IPS-20b (cell line): ENCODE results near the gene ADCY3.

Source experiments
- H3K27ac ChIP-seq: one replicate; pipeline ENCODE4 v1.5.1; 2013; ENCODE audit warnings: low read length
- H3K27me3 ChIP-seq: 2 replicates; pipeline ENCODE4 v1.6.1; 2013; ENCODE audit warnings: mild to moderate bottlenecking, low read length, inconsistent platforms; ENCODE audit not compliant: insufficient read depth
- H3K36me3 ChIP-seq: 2 replicates; pipeline ENCODE4 v1.6.1; 2013; ENCODE audit warnings: low read depth, mild to moderate bottlenecking, inconsistent platforms, low read length, moderate library complexity; ENCODE audit not compliant: insufficient read depth
- H3K4me1 ChIP-seq: 2 replicates; pipeline ENCODE4 v1.6.1; 2013; ENCODE audit warnings: mild to moderate bottlenecking, control low read depth, inconsistent platforms, low read length, moderate library complexity; ENCODE audit not compliant: insufficient read depth
- H3K4me3 ChIP-seq: 2 replicates; pipeline ENCODE4 v1.5.1; 2013; ENCODE audit warnings: mild to moderate bottlenecking, low read length, inconsistent platforms
- H3K9ac ChIP-seq: 2 replicates; pipeline ENCODE4 v1.6.1; 2013; ENCODE audit warnings: low read depth, mild to moderate bottlenecking, inconsistent platforms, low read length, moderate library complexity
- H3K9me3 ChIP-seq: 2 replicates; pipeline ENCODE4 v1.6.1; 2013; ENCODE audit warnings: mild to moderate bottlenecking, low read depth, low read length, inconsistent platforms; ENCODE audit not compliant: insufficient read depth

The ADCY3 gene

DNA sequence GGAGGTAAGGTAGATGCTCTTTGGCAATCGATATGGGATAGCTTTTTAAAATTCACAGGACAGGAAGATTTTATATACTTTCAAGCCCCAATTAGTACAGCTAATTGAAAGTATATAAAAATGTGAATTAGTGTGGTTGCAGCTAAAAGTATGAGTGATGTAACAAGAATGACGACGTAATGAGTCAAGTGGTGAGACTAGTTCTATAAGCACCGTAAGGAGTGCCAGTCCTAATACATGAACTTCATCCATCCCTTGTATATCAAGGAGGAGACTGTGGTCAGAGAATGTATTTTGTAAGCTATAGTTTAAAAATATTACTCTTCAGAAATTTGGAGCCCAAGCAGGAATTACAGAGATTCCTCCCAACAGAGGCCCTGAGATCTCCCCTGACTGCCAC lies 25.9 kb upstream of the ADCY3 start:
- H3K27ac ChIP-seq = no peak overlapping the region
- no peaks in the 10 kb centered on the region for H3K4me1 ChIP-seq
- no peaks in the 10 kb centered on the region for H3K27me3 ChIP-seq
- H3K9me3 ChIP-seq = no peaks in the 10 kb centered on the region
- no peak overlapping the region for H3K4me3 ChIP-seq
- H3K36me3 ChIP-seq = peaks cover 30% of the 10 kb centered on the region
- H3K9ac ChIP-seq = no peak overlapping the region

DNA sequence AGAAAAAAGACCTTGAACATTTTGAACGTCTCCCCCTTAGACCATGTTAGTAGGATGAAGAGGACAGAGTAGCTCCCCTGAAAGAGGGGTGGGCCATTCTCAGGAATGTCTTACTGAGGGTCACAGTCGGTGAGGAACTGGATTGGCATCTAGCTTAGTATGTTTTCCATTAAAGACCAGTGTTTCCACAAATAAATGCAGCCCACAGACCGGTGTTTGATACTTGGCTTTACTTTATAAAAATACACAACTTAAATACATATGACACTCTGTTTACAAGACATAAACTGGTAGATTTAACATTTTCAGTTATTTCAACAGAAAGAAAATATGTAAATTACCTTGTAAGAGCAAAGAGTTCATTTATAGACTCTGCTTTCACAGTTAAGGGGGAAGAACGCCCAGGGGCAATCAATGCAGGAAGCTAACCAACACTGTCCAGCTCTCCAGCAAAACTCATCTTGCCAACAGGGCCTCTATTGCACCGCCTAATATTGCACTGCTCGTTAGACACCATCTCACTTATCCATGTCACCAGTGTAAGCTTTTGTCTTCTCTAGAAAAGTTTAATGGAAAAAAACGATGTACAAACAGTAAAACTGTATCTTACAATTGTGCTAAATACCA lies 23.5 kb upstream of the ADCY3 start:
- Histone ChIP-seq H3K27me3 (no peaks in the 10 kb centered on the region), H3K4me1 (no peaks in the 10 kb centered on the region), H3K9ac (no peak overlapping the region), H3K4me3 (no peak overlapping the region), H3K9me3 (no peaks in the 10 kb centered on the region), H3K36me3 (peaks cover 29% of the 10 kb centered on the region), H3K27ac (no peak overlapping the region)

DNA sequence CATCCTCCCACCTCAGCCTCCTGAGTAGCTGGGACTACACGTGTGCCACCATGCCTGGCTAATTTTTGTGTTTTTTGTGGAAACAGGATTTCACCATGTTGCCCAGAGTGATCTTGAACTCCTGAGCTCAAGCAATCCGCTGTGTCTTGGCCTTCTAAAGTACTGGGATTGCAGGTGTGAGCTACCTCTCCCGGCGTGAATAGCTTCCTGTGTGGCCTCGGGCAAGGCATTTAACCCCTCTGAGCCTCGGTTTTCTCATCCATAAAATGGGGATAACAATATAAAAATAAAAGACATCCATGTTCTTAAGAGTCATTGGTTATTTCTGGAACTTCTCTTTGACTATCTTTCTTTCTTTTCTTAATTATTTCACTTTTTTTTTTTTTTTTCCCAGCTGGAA lies 19.3 kb upstream of the ADCY3 start:
- Histone ChIP-seq H3K36me3 (no peaks in the 10 kb centered on the region), H3K4me3 (no peak overlapping the region), H3K9me3 (no peaks in the 10 kb centered on the region), H3K4me1 (no peaks in the 10 kb centered on the region), H3K27me3 (no peaks in the 10 kb centered on the region), H3K9ac (no peak overlapping the region), H3K27ac (no peak overlapping the region)

DNA sequence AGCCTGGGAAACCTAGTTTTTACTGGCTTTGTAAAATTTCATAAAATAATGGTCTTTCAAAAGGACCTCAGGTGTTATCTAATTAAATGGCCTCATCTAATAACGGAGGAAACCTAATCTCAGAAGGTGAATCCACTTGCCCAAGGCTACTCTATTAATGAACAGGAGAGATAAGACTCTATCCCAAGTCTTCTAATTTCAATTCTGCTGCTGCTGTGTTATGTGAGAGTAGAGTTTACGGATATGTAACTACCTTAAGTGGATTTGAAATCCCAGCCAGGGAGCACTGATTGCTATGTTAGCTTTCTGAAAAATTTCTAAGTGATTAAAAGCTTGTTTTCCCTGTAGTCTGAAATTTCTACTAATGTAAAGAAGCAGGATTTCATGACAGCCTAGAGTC lies 17.2 kb upstream of the ADCY3 start:
- H3K4me3 ChIP-seq = no peak overlapping the region
- H3K27ac ChIP-seq = no peak overlapping the region
- H3K36me3 ChIP-seq = no peaks in the 10 kb centered on the region
- H3K4me1 ChIP-seq = no peaks in the 10 kb centered on the region
- no peaks in the 10 kb centered on the region for H3K9me3 ChIP-seq
- no peak overlapping the region for H3K9ac ChIP-seq
- no peaks in the 10 kb centered on the region for H3K27me3 ChIP-seq

GRCh38 chr2:24935145-24935544 lies 15.1 kb upstream of the ADCY3 start:
- Histone ChIP-seq H3K36me3 (no peaks in the 10 kb centered on the region), H3K4me3 (no peak overlapping the region), H3K27ac (no peak overlapping the region), H3K4me1 (peaks cover 3% of the 10 kb centered on the region; the same call in 1 of the 2 replicates), H3K9ac (no peak overlapping the region), H3K9me3 (no peaks in the 10 kb centered on the region), H3K27me3 (no peaks in the 10 kb centered on the region)

DNA sequence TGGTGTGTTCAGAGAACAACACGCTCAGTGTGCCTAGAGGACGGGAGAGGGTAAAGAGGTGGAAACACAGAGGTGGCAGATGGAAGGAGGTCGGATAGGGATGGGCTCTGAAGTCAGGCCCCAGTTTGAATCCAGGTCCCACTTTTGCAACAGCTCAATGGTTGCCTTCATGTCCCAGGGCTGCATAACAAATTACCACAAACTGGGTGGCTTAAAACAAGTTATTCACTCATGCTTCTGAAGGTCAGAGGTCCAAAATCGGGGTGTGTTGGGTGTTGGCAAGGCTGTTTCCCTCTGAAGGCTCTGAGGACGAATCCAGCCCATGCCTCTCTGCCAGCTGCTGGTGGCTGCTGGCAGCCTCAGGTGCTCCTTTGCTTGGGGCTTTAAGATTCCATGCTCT lies 12.7 kb upstream of the ADCY3 start:
- Histone ChIP-seq H3K4me1 (peaks cover 3% of the 10 kb centered on the region; the same call in 1 of the 2 replicates), H3K9ac (no peak overlapping the region), H3K9me3 (no peaks in the 10 kb centered on the region), H3K4me3 (no peak overlapping the region), H3K27ac (no peak overlapping the region), H3K27me3 (no peaks in the 10 kb centered on the region), H3K36me3 (no peaks in the 10 kb centered on the region)

DNA sequence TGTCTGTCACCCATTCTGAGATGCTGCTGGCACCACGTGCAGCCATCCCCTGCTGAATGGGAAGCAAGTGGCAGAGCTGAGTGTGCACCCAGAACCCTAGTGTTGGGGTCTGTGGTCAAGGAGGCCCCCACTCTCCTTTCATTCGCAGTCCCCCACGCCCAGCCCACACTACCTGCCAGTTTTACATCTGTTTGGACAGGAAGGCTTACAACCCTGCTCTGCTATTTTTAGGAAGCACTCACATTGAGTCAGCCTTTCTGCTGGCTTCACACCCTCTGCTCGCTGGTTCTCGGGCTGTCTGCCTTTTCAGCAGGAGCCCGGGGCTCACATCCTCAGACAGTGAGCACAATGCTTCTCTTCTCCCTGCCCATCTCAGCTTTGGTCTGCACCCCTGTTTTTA lies 10.7 kb upstream of the ADCY3 start:
- Histone ChIP-seq H3K9ac (no peak overlapping the region), H3K4me1 (peaks cover 3% of the 10 kb centered on the region; the same call in 1 of the 2 replicates), H3K9me3 (no peaks in the 10 kb centered on the region), H3K27me3 (no peaks in the 10 kb centered on the region), H3K36me3 (no peaks in the 10 kb centered on the region), H3K27ac (no peak overlapping the region), H3K4me3 (no peak overlapping the region)

DNA sequence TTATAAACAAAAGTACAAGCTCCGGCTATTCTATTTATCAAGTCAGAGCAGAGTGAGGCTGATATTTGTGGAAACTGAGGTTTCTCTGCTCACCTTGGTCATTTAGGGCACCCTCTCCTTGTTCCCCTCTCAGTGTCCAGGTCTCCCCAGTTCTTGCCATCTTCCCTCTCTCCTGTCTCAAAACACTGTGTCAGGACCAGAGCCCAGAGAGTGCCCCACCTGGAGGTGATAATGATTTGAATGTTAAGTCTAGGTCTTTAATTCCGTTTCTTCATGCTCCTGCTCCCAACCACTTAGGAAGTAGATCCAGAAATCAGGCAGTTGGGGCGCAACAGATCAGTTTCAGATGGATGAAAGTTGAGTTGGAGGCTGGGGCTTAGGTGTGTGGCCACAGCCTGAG lies 9.2 kb upstream of the ADCY3 start:
- Histone ChIP-seq H3K36me3 (no peaks in the 10 kb centered on the region), H3K4me1 (peaks cover 3% of the 10 kb centered on the region; the same call in 1 of the 2 replicates), H3K27ac (no peak overlapping the region), H3K27me3 (no peaks in the 10 kb centered on the region), H3K9me3 (no peaks in the 10 kb centered on the region), H3K9ac (no peak overlapping the region), H3K4me3 (no peak overlapping the region)

DNA sequence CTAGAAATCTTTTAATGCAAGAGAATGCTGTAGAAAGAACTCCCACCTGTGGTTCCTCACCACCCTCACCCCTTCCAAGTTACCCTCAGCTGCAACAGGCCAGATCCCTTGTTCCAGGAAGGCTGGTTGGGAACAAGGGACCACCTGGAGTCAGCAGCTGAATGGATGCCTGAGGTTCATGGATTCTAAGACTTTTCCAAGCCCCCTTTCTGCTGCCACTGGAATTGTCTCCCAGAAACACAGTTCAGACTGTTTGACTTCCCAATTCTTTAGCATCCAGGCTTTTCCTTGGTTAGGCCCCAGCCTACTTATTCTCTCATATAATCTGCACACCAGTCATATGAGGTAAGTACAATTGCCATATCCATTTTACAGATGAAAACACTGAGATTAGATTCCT lies 8.0 kb upstream of the ADCY3 start:
- no peak overlapping the region for H3K9ac ChIP-seq
- no peak overlapping the region for H3K4me3 ChIP-seq
- H3K9me3 ChIP-seq = no peaks in the 10 kb centered on the region
- no peaks in the 10 kb centered on the region for H3K27me3 ChIP-seq
- H3K27ac ChIP-seq = no peak overlapping the region
- peaks cover 3% of the 10 kb centered on the region; the same call in 1 of the 2 replicates for H3K4me1 ChIP-seq
- H3K36me3 ChIP-seq = no peaks in the 10 kb centered on the region

GRCh38 chr2:24926602-24927252 lies 6.7 kb upstream of the ADCY3 start:
- H3K27me3 ChIP-seq = no peaks in the 10 kb centered on the region
- H3K36me3 ChIP-seq = no peaks in the 10 kb centered on the region
- H3K4me3 ChIP-seq = no peak overlapping the region
- H3K4me1 ChIP-seq = peaks cover 3% of the 10 kb centered on the region; the same call in 1 of the 2 replicates
- H3K9ac ChIP-seq = peak overlapping the region; percentile 7; the same call in 1 of the 2 replicates
- H3K9me3 ChIP-seq = no peaks in the 10 kb centered on the region
- H3K27ac ChIP-seq = no peak overlapping the region

- H3K4me1 ChIP-seq = peaks cover 2% of the 10 kb centered on the region; the same call in 1 of the 2 replicates
- H3K9me3 ChIP-seq = no peaks in the 10 kb centered on the region
- H3K27me3 ChIP-seq = no peaks in the 10 kb centered on the region; the same call in 1 of the 2 replicates
- no peak overlapping the region for H3K27ac ChIP-seq
- no peaks in the 10 kb centered on the region for H3K36me3 ChIP-seq
- no peak overlapping the region for H3K9ac ChIP-seq
- H3K4me3 ChIP-seq = no peak overlapping the region
These were observed 6.2 kb upstream of the ADCY3 start for GRCh38 chr2:24926220-24926601.

GRCh38 chr2:24925815-24926214 lies 5.8 kb upstream of the ADCY3 start:
- Histone ChIP-seq H3K27me3 (peaks cover 3% of the 10 kb centered on the region), H3K27ac (no peak overlapping the region), H3K9me3 (no peaks in the 10 kb centered on the region), H3K9ac (no peak overlapping the region), H3K4me3 (no peak overlapping the region), H3K4me1 (no peaks in the 10 kb centered on the region), H3K36me3 (no peaks in the 10 kb centered on the region)
